Tibial nerve (tissue), 4 donors: ENCODE data around the gene IGFBP2.

ENCODE experiments used
- EP300 ChIP-seq, 2 donors: sonication (generic); formaldehyde crosslinking; IDR thresholded peaks; one replicate each; pipeline ENCODE4 v1.6.1; 2017; ENCODE audit warnings: antibody characterized with exemption in 2 of 2, mild to moderate bottlenecking in 1 of 2
- TF ChIP-seq, protein P1 (sequence below), 5 experiments: fragments of 200-600 bp in 3 of 5; fragments of 450-650 bp in 2 of 5; sonication (generic) in 3 of 5; IDR thresholded peaks; one replicate each; pipeline ENCODE4 v1.5.1; 2016 to 2019; ENCODE audit warnings: antibody characterized with exemption in 5 of 5, mild to moderate bottlenecking in 3 of 5, moderate library complexity in 2 of 5

DNA sequence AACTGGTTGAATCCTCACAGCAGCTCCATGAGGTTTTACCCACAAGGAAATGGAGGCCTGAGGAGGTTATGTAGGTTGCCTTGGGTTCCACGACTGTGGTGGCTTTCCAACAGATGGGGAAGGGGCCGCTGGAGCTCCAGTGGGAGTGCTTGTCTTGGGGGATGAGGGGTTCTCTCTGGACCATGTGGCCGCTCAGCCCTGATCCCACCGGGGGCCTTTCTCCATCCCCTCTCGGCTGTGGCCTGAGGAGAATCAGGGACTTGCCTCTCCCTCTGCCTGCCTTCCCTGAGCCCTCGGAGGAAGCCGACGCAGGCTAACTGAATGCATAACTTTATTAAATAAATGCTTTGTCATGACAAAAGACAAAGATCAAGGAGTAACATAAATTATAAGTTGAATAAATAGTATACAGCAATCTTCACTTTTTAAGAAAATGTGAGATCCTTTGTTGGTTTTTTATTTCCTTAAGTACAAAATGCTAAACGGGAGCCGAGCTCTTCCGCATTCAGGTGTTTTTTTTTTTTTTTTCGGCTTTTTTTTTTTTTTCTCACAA is 38.6 kb downstream of the IGFBP2 start:
- TF ChIP-seq, protein P1, sequence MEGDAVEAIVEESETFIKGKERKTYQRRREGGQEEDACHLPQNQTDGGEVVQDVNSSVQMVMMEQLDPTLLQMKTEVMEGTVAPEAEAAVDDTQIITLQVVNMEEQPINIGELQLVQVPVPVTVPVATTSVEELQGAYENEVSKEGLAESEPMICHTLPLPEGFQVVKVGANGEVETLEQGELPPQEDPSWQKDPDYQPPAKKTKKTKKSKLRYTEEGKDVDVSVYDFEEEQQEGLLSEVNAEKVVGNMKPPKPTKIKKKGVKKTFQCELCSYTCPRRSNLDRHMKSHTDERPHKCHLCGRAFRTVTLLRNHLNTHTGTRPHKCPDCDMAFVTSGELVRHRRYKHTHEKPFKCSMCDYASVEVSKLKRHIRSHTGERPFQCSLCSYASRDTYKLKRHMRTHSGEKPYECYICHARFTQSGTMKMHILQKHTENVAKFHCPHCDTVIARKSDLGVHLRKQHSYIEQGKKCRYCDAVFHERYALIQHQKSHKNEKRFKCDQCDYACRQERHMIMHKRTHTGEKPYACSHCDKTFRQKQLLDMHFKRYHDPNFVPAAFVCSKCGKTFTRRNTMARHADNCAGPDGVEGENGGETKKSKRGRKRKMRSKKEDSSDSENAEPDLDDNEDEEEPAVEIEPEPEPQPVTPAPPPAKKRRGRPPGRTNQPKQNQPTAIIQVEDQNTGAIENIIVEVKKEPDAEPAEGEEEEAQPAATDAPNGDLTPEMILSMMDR (IDR thresholded peaks at IDR 0.05), result no peak
- TF ChIP-seq EP300 (IDR thresholded peaks at IDR 0.05), result no peak
